GM12892 (cell line): ENCODE measurements around the gene OCIAD1.

Source experiments
- DNase-seq: peaks from one replicate; pipeline ENCODE4 v3.0.0; 2011; ENCODE audit not compliant: insufficient read length
- FAIRE-seq: peaks from 2 replicates; lab custom pipeline; 2011; peaks lifted over from hg19 to GRCh38; lab: Jason Lieb, UNC
- POLR2A ChIP-seq: IDR thresholded peaks from 2 replicates; pipeline ENCODE4 v1.6.1; 2011; ENCODE audit warnings: low read depth, low read length, control low read depth
- POLR2AphosphoS5 ChIP-seq: IDR thresholded peaks from 2 replicates; pipeline ENCODE4 v1.6.1; 2011; ENCODE audit warnings: low read depth, low read length, control low read depth
- TAF1 ChIP-seq: IDR thresholded peaks from 2 replicates; pipeline ENCODE4 v1.6.1; 2011; ENCODE audit warnings: low read depth, mild to moderate bottlenecking, control low read depth, low read length, borderline replicate concordance

Gene OCIAD1

GRCh38 chr4:48901196-48901595 lies 70.3 kb downstream of the OCIAD1 start:
- TF ChIP-seq TAF1 (no peak), POLR2AphosphoS5 (no peak), POLR2A (no peak)
- DNase-seq = no peak

GRCh38 chr4:48902266-48902665 lies 71.4 kb downstream of the OCIAD1 start:
- TF ChIP-seq POLR2A (no peak), TAF1 (no peak), POLR2AphosphoS5 (no peak)
- FAIRE-seq (no peak), DNase-seq (no peak)

More at GRCh38 chr4:48901196-48901595, 70.3 kb downstream of the OCIAD1 start:
- no peak for FAIRE-seq

GRCh38 chr4:48904101-48904500 lies 73.2 kb downstream of the OCIAD1 start:
- TF ChIP-seq TAF1 = no peak
- no peak for TF ChIP-seq POLR2A
- no peak for TF ChIP-seq POLR2AphosphoS5
- FAIRE-seq = no peak

GRCh38 chr4:48904541-48905142 lies 73.8 kb downstream of the OCIAD1 start:
- FAIRE-seq = no peak

More at GRCh38 chr4:48904101-48904500, 73.2 kb downstream of the OCIAD1 start:
- no peak for DNase-seq

GRCh38 chr4:48905363-48906015 lies 74.6 kb downstream of the OCIAD1 start:
- no peak for FAIRE-seq
- no peak for DNase-seq
- no peak for TF ChIP-seq POLR2A
- TF ChIP-seq TAF1 = no peak
- no peak for TF ChIP-seq POLR2AphosphoS5

More at GRCh38 chr4:48904541-48905142, 73.8 kb downstream of the OCIAD1 start:
- DNase-seq = no peak
- TF ChIP-seq POLR2AphosphoS5 (no peak), POLR2A (no peak), TAF1 (no peak)

- DNase-seq (peak; percentile 81), FAIRE-seq (peak; percentile 84)
- TF ChIP-seq POLR2AphosphoS5 = no peak
- TF ChIP-seq POLR2A = peak; percentile 65; the same call in 1 of the 2 replicates
- TF ChIP-seq TAF1 = peak; percentile 32; the same call in 1 of the 2 replicates
Observed at GRCh38 chr4:48906206-48907173, 75.6 kb downstream of the OCIAD1 start, which contains the start of gene OCIAD2. Gene OCIAD2 (minus strand): TSS chr4:48906774. CDS start chr4:48904549, 2,225 bp downstream.

- DNase-seq (no peak), FAIRE-seq (no peak)
- TF ChIP-seq POLR2A (no peak), POLR2AphosphoS5 (no peak), TAF1 (no peak)
Observed at GRCh38 chr4:48907706-48908477, 77.0 kb downstream of the OCIAD1 start.

GRCh38 chr4:48908687-48909086 lies 77.8 kb downstream of the OCIAD1 start:
- DNase-seq = no peak
- TF ChIP-seq TAF1 (no peak), POLR2AphosphoS5 (no peak), POLR2A (no peak)
- no peak for FAIRE-seq

GRCh38 chr4:48909697-48910096 lies 78.8 kb downstream of the OCIAD1 start:
- TF ChIP-seq POLR2AphosphoS5 (no peak), TAF1 (no peak), POLR2A (no peak)
- no peak for DNase-seq
- FAIRE-seq = no peak

GRCh38 chr4:48910511-48910910 lies 79.6 kb downstream of the OCIAD1 start:
- TF ChIP-seq POLR2AphosphoS5 = no peak
- no peak for TF ChIP-seq POLR2A
- TF ChIP-seq TAF1 = no peak
- DNase-seq = no peak
- no peak for FAIRE-seq
